K562 (cell line): ENCODE measurements around the gene ZNF521. TPM values are rescaled to one million over a fixed set of nuclear protein-coding genes. Genes with fewer than 3 reads are reported as not detected.

Experiments used
- BRD4 ChIP-seq: fragments of 200-600 bp; sonication (generic); IDR thresholded peaks from 2 replicates; pipeline ENCODE4 v1.6.1; 2017; ENCODE audit warnings: inconsistent platforms
- CBFA2T2 ChIP-seq: fragments of 450-650 bp; conservative IDR thresholded peaks from 2 replicates; pipeline ENCODE4 v1.6.1; 2017; ENCODE audit warnings: mild to moderate bottlenecking
- CBFA2T3 ChIP-seq: fragments of 450-650 bp; IDR thresholded peaks from 2 replicates; pipeline ENCODE4 v1.6.1; 2017
- CC2D1A ChIP-seq: fragments of 450-650 bp; IDR thresholded peaks from 2 replicates; pipeline ENCODE4 v1.6.1; 2017; ENCODE audit warnings: mild to moderate bottlenecking
- CHCHD3 ChIP-seq: fragments of 250-450 bp; sonication (Bioruptor Pico); IDR thresholded peaks from 2 replicates; pipeline ENCODE4 v2.1.2; 2022; ENCODE audit warnings: mild to moderate bottlenecking
- CREM ChIP-seq: IDR thresholded peaks from 2 replicates; pipeline ENCODE4 v1.6.1; 2014; ENCODE audit warnings: antibody characterized with exemption, low read depth
- DDX20 ChIP-seq: fragments of 450-650 bp; IDR thresholded peaks from 2 replicates; pipeline ENCODE4 v1.6.1; 2016; ENCODE audit warnings: missing genetic modification characterization, low read depth, mild to moderate bottlenecking, missing compliant biosample characterization, moderate library complexity
- HDAC1 ChIP-seq, 2 experiments: fragments of 450-650 bp; IDR thresholded peaks; 2 replicates each; pipeline ENCODE4 v1.6.1; 2016 to 2017; ENCODE audit warnings: inconsistent platforms in 1 of 2, mild to moderate bottlenecking in 1 of 2, moderate library complexity in 1 of 2
- HNRNPLL ChIP-seq: fragments of 200-400 bp; formaldehyde crosslinking; IDR thresholded peaks from 2 replicates; pipeline ENCODE4 v1.6.1; 2017; ENCODE audit warnings: low read length, low read depth, mild to moderate bottlenecking; ENCODE audit not compliant: poor library complexity, severe bottlenecking
- JUND ChIP-seq, 2 experiments: IDR thresholded peaks; 2 replicates in 1 of 2; 3 replicates in 1 of 2; pipeline ENCODE4 v1.6.1; 2011; ENCODE audit warnings: borderline replicate concordance in 2 of 2, low read depth in 2 of 2, low read length in 2 of 2, improper control_type of control experiment in 1 of 2, missing biosample characterization in 1 of 2, missing genetic modification characterization in 1 of 2, missing genetic modification reagents in 1 of 2
- KDM1A ChIP-seq, 2 experiments: fragments of 450-650 bp; IDR thresholded peaks; 2 replicates each; pipeline ENCODE4 v1.6.1; 2016; ENCODE audit warnings: mild to moderate bottlenecking in 2 of 2
- LCOR ChIP-seq: sonication (generic); formaldehyde crosslinking; IDR thresholded peaks from 2 replicates; pipeline ENCODE4 v1.8.0; 2022; ENCODE audit warnings: mild to moderate bottlenecking, missing genetic modification reagents
- MED1 ChIP-seq: sonication (generic); formaldehyde crosslinking; IDR thresholded peaks from 2 replicates; pipeline ENCODE4 v1.8.1; 2023; ENCODE audit warnings: missing genetic modification reagents, borderline replicate concordance
- NCOR1 ChIP-seq: fragments of 450-650 bp; IDR thresholded peaks from 2 replicates; pipeline ENCODE4 v1.6.1; 2016; ENCODE audit warnings: mild to moderate bottlenecking, moderate library complexity
- PTRF ChIP-seq: fragments of 450-650 bp; IDR thresholded peaks from 2 replicates; pipeline ENCODE4 v1.6.1; 2016; ENCODE audit warnings: mild to moderate bottlenecking, missing genetic modification characterization, missing compliant biosample characterization
- SOX6 ChIP-seq: fragments of 450-650 bp; IDR thresholded peaks from 2 replicates; pipeline ENCODE4 v1.6.1; 2014; ENCODE audit warnings: mild to moderate bottlenecking
- SRSF3 ChIP-seq: fragments of 200-400 bp; formaldehyde crosslinking; IDR thresholded peaks from 2 replicates; pipeline ENCODE4 v1.6.1; 2016; ENCODE audit warnings: mild to moderate bottlenecking, low read length, moderate library complexity; ENCODE audit not compliant: insufficient read depth
- WHSC1 ChIP-seq: IDR thresholded peaks from one replicate; pipeline ENCODE4 v1.6.1; 2012; ENCODE audit warnings: low read length, control low read depth, inconsistent platforms
- YBX1 ChIP-seq: fragments of 450-650 bp; IDR thresholded peaks from 2 replicates; pipeline ENCODE4 v1.7.1; 2016; ENCODE audit warnings: mild to moderate bottlenecking
- ZBTB2 ChIP-seq: fragments of 450-650 bp; IDR thresholded peaks from 2 replicates; pipeline ENCODE4 v1.6.1; 2016; ENCODE audit warnings: antibody characterized with exemption
- ZNF134 ChIP-seq: fragments of 250-450 bp; sonication (Bioruptor Pico); conservative IDR thresholded peaks from 2 replicates; pipeline ENCODE4 v1.4.0; 2020
- ZNF592 ChIP-seq: fragments of 450-650 bp; IDR thresholded peaks from 2 replicates; pipeline ENCODE4 v1.6.1; 2017; ENCODE audit warnings: antibody characterized with exemption, mild to moderate bottlenecking
- polyA plus RNA-seq, 8 experiments: library from polyadenylated mRNA; depleted of rRNA in 4 of 8; stranded (reverse) in 5 of 8; unstranded in 3 of 8; fragments of >200 nt; fragmentation: Nextera tagmentation in 2 of 8; fragmentation: Illumina TruSeq in 1 of 8; extraction: Ambion mirVana in 2 of 8; extraction: Trizol in 1 of 8; gene quantifications; 2 replicates each; pipeline versions ENCODE4 v1.2.1 to v1.2.3, GENCODE V29; 2011 to 2014; ENCODE audit warnings: inconsistent platforms in 1 of 8, missing spikeins in 1 of 8
- total RNA-seq, 7 experiments: library from RNA; depleted of rRNA in 6 of 7; stranded (reverse); fragments of >200 nt in 6 of 7; fragmentation: Illumina TruSeq in 2 of 7; extraction: Trizol in 2 of 7; gene quantifications; 2 replicates each; pipeline versions ENCODE4 v1.2.1 to v1.2.3, GENCODE V29; 2011 to 2021; ENCODE audit warnings: low replicate concordance in 1 of 7
- TF ChIP-seq, protein P1 (sequence below): fragments of 450-650 bp; formaldehyde crosslinking; IDR thresholded peaks from 2 replicates; pipeline ENCODE4 v1.4.0; 2020; ENCODE audit warnings: mild to moderate bottlenecking, mixed read lengths
- TF ChIP-seq, protein P2 (sequence below): sonication (generic); formaldehyde crosslinking; IDR thresholded peaks from 2 replicates; pipeline ENCODE4 v1.9.0; 2022; ENCODE audit warnings: mild to moderate bottlenecking, missing genetic modification reagents

Gene ZNF521
- total and polyA plus RNA-seq, 9 of the 15 experiments (the other 6 are each of a cell fraction or from before 2014, with no cell fraction given) = 1.2 to 5.8 (median 1.6) TPM

DNA sequence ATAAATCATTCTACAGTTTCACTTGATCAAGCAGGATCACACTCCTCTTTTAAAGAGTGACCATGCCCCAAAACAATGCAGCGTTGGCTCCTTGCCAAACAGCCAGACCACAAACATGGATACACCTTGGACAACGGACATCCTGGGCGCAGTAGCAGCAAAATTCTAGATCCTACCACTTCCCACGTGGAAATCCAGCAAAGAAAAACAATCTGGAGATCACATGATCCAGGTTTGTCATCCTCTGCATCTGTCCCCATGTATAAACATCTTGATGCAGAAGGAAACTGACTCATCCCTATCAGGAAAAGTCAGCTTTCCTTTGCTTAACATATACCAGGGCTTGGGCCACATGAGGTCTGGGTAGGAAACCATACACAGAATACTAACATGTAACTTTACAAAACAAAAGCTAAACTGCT lies 53.1 kb downstream of the ZNF521 start (continued):
- TF ChIP-seq ZNF592 (0 out of 2 replicates have a peak, but pooled peaks have one; percentile 48), MED1 (CRISPR knock-in tag) (no peak), JUND (IDR thresholded peaks at IDR 0.05; ENCODE audit: borderline replicate concordance, low read depth, low read length) (peak; percentile 84), JUND (tag; IDR thresholded peaks at IDR 0.05; ENCODE audit: borderline replicate concordance, low read depth, low read length) (no peak), CREM (no peak), ZBTB2 (no peak), ZNF134 (0 out of 2 replicates have a peak, but pooled peaks have one; percentile 52), DDX20 (tag) (0 out of 2 replicates have a peak, but pooled peaks have one; percentile 35), CBFA2T2 (peak; percentile 70), NCOR1 (peak; percentile 50; the same call in 1 of the 2 replicates), HDAC1 (IDR thresholded peaks at IDR 0.05) (no peak), SRSF3 (no peak), WHSC1 (no peak), SOX6 (peak; percentile 26; the same call in 1 of the 2 replicates), YBX1 (no peak), CBFA2T3 (peak; percentile 85), PTRF (tag) (no peak), BRD4 (no peak), CC2D1A (no peak), CHCHD3 (no peak), HNRNPLL (no peak), LCOR (no peak), KDM1A (IDR thresholded peaks at IDR 0.05) (peak; percentile 19 to 46; a peak in 1 of 4 replicates)
- TF ChIP-seq, protein P1, sequence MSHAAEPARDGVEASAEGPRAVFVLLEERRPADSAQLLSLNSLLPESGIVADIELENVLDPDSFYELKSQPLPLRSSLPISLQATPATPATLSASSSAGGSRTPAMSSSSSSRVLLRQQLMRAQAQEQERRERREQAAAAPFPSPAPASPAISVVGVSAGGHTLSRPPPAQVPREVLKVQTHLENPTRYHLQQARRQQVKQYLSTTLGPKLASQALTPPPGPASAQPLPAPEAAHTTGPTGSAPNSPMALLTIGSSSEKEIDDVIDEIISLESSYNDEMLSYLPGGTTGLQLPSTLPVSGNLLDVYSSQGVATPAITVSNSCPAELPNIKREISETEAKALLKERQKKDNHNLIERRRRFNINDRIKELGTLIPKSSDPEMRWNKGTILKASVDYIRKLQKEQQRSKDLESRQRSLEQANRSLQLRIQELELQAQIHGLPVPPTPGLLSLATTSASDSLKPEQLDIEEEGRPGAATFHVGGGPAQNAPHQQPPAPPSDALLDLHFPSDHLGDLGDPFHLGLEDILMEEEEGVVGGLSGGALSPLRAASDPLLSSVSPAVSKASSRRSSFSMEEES = peak; percentile 96
- TF ChIP-seq, protein P2, sequence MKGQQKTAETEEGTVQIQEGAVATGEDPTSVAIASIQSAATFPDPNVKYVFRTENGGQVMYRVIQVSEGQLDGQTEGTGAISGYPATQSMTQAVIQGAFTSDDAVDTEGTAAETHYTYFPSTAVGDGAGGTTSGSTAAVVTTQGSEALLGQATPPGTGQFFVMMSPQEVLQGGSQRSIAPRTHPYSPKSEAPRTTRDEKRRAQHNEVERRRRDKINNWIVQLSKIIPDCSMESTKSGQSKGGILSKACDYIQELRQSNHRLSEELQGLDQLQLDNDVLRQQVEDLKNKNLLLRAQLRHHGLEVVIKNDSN (CRISPR knock-in tag) = peak; percentile 62
